ENCODE measurements around the gene RAPGEF1.

RAPGEF1 gene

GRCh38 chr9:131623655-131624330 is 116.1 kb downstream of the RAPGEF1 start:
- Histone ChIP-seq H3K27me3 (ENCODE audit: insufficient read depth, poor library complexity, severe bottlenecking) (no peaks in the 10 kb centered on the region), H3K4me3 (replicated peaks; ENCODE audit: insufficient read depth, low read length) (no peak overlapping the region), H3K27ac (replicated peaks) (peak overlapping the region; percentile 40)
- TF ChIP-seq GABPA (IDR thresholded peaks at IDR 0.05; ENCODE audit: low read depth) (no peak), REST (IDR thresholded peaks at IDR 0.05; ENCODE audit: insufficient replicate concordance, low read depth) (no peak), POLR2AphosphoS5 (IDR thresholded peaks at IDR 0.05; ENCODE audit: low read depth) (no peak), SPI1 (IDR thresholded peaks at IDR 0.05; ENCODE audit: borderline replicate concordance, low read depth) (peak; percentile 82; the same call in 1 of the 2 replicates), CTCF (IDR thresholded peaks at IDR 0.05; ENCODE audit: insufficient read depth, low read length) (no peak)
- peak in 1 of 2 experiments; percentile 68 for DNase-seq (ENCODE audit: low read depth in 1 of 2, low spot score in 1 of 2)

- H3K4me3 ChIP-seq (replicated peaks; ENCODE audit: insufficient read depth, low read length): no peak overlapping the region
- H3K27ac ChIP-seq (replicated peaks): peak overlapping the region; percentile 69
- TF ChIP-seq CTCF (IDR thresholded peaks at IDR 0.05; ENCODE audit: insufficient read depth, low read length) (no peak), SPI1 (IDR thresholded peaks at IDR 0.05; ENCODE audit: borderline replicate concordance, low read depth) (peak; percentile 96), POLR2AphosphoS5 (IDR thresholded peaks at IDR 0.05; ENCODE audit: low read depth) (peak; percentile 6; the same call in 1 of the 2 replicates)
- peak; percentile 58 to 68 for DNase-seq (ENCODE audit: low read depth in 1 of 2, low spot score in 1 of 2)
- no peaks in the 10 kb centered on the region for H3K27me3 ChIP-seq (ENCODE audit: insufficient read depth, poor library complexity, severe bottlenecking)
Measured at GRCh38 chr9:131622523-131622922, 117.4 kb downstream of the RAPGEF1 start.

- DNase-seq (ENCODE audit: low read depth in 1 of 2, low spot score in 1 of 2): peak; percentile 71 to 91
- TF ChIP-seq POLR2AphosphoS5 (IDR thresholded peaks at IDR 0.05; ENCODE audit: low read depth): peak; percentile 45; the same call in 1 of the 2 replicates
- no peak for TF ChIP-seq GABPA (IDR thresholded peaks at IDR 0.05; ENCODE audit: low read depth)
Measured at GRCh38 chr9:131621551-131622358, 118.1 kb downstream of the RAPGEF1 start.

GRCh38 chr9:131620764-131621520 is 118.9 kb downstream of the RAPGEF1 start:
- TF ChIP-seq REST (IDR thresholded peaks at IDR 0.05; ENCODE audit: insufficient replicate concordance, low read depth) (no peak), SPI1 (IDR thresholded peaks at IDR 0.05; ENCODE audit: borderline replicate concordance, low read depth) (no peak), CTCF (IDR thresholded peaks at IDR 0.05; ENCODE audit: insufficient read depth, low read length) (no peak), GABPA (IDR thresholded peaks at IDR 0.05; ENCODE audit: low read depth) (no peak), POLR2AphosphoS5 (IDR thresholded peaks at IDR 0.05; ENCODE audit: low read depth) (no peak)
- no peak overlapping the region for H3K4me3 ChIP-seq (replicated peaks; ENCODE audit: insufficient read depth, low read length)

More at GRCh38 chr9:131621551-131622358, 118.1 kb downstream of the RAPGEF1 start:
- Histone ChIP-seq H3K27ac (replicated peaks) (peak overlapping the region; percentile 69), H3K4me3 (replicated peaks; ENCODE audit: insufficient read depth, low read length) (no peak overlapping the region), H3K27me3 (ENCODE audit: insufficient read depth, poor library complexity, severe bottlenecking) (no peaks in the 10 kb centered on the region)

More at GRCh38 chr9:131620764-131621520, 118.9 kb downstream of the RAPGEF1 start:
- H3K27me3 ChIP-seq (ENCODE audit: insufficient read depth, poor library complexity, severe bottlenecking): no peaks in the 10 kb centered on the region
- H3K27ac ChIP-seq (replicated peaks): peak overlapping the region; percentile 69
- peak in 1 of 2 experiments; percentile 53 for DNase-seq (ENCODE audit: low read depth in 1 of 2, low spot score in 1 of 2)
